ENCODE results near the gene CSGALNACT2.

DNA sequence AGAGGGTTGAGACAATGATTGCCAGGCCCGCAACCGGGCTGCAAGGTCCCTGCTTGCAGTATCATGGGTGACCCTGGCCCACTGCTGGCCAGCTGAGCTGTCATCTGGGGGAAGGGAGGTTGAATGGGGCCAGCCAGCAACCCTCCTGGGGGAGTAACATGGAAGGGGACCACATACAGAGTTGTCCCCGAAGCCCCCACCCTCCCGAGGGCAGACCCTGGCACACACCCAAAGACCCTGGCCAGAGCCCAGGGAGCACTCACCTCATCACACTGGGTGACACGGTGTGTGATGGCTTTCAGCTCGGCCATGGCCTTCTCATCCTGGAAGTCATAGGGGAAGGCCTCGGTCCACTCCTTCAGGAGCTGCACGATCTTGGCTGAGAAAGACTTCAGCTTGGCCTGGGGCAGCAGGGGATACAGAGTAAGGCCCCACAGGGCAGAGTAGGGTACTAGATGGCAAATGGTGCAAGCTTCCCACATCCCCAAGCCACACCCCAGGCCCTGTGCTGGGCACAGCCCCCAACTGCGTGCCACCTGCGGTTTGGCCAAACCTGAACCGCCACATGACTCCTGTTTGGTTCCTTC lies 63.4 kb downstream of the CSGALNACT2 start:
- TF ChIP-seq SMAD1 (IDR thresholded peaks at IDR 0.05; ENCODE audit: low read depth, partially characterized antibody) (no peak), GABPA (IDR thresholded peaks at IDR 0.05; ENCODE audit: low read depth) (no peak), CTCF (IDR thresholded peaks at IDR 0.05 in 2 of 3, conservative IDR thresholded peaks at IDR 0.05 in 1 of 3; ENCODE audit: control insufficient read depth in 2 of 3, extremely low read depth in 1 of 3, insufficient read depth in 1 of 3, low read depth in 3 of 3, low read length in 3 of 3) (no peak), ELK1 (IDR thresholded peaks at IDR 0.05; ENCODE audit: low read depth, low read length) (no peak)
